ENCODE results near the gene C1orf122.

C1orf122 gene

DNA sequence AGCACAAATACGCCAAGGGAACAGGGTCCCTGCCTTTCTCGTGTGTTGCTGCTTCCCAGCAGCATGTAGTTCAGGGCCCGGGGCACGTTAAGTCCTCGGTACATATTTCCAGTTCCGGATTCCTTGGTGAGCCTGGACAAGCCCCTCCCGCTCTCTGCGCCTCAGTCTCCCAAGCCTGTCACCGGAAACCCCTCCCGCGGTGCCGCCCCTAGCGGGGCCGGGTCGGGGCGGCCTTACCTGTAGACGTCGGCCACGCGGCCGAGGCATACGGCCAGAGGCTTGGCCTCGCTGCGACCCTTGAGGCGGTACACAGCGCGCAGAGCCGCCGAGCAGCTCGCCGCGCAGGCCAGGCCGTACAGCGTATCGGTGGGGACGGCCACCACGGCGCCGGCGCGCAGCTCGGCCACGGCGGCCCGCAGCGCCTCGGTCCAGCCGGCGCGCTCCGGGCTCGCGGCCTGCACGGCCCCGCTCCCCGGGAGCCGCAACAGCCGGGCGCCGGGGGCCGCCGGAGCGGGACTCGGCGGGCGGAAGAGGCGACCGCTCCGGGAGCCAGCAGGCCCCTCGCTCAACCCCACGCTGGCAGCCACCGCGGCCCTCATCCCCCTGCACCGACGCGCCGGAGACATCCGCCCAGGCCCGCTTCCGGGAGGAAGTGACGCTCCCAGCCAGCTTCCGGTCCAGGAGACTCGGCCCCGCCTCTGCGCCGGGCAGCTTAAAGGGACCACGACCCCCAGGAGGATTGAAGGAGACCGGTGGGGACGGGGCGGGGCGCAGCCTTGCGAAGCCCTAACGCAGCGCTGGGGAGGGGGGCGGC, at the start of gene C1orf122, which contains the start of gene YRDC:
C1orf122 (plus strand) TSS at position 236 of the 814 bp plus-strand sequence. CDS start 615 bp downstream, outside the sequence.
YRDC (minus strand) TSS at position 654 of the 814 bp plus-strand sequence; CDS start at position 626, 28 bp downstream.
- peak; percentile 94 for DNase-seq (ENCODE audit: low read depth)
- peak within 1 kb of the TSS; percentile 85 for H3K4me3 ChIP-seq (ENCODE audit: low read depth, low read length)
- TF ChIP-seq, protein P1, sequence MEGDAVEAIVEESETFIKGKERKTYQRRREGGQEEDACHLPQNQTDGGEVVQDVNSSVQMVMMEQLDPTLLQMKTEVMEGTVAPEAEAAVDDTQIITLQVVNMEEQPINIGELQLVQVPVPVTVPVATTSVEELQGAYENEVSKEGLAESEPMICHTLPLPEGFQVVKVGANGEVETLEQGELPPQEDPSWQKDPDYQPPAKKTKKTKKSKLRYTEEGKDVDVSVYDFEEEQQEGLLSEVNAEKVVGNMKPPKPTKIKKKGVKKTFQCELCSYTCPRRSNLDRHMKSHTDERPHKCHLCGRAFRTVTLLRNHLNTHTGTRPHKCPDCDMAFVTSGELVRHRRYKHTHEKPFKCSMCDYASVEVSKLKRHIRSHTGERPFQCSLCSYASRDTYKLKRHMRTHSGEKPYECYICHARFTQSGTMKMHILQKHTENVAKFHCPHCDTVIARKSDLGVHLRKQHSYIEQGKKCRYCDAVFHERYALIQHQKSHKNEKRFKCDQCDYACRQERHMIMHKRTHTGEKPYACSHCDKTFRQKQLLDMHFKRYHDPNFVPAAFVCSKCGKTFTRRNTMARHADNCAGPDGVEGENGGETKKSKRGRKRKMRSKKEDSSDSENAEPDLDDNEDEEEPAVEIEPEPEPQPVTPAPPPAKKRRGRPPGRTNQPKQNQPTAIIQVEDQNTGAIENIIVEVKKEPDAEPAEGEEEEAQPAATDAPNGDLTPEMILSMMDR (IDR thresholded peaks at IDR 0.05; ENCODE audit: insufficient read depth, low read depth, low read length, missing control alignments), result no peak

DNA sequence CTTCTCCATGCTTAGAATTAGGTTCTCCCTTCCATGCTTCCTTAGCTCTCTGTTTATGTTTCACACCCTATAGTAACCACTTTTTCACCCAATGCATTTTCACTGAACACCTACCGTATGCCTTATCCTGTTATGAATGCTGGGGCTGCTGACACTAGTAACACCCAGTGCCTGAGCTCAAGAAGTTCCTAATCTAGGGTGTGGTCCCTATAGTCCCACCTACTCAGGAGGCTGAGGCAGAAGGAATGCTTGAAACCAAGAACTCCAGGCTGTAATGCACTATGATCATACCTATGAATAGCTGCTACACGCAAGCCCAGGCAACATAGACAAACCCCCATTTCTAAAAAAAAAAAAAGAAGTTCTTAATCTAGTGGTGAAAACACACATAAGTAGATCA, 48.1 kb upstream of the C1orf122 start:
- DNase-seq (ENCODE audit: low read depth), result no peak
- TF ChIP-seq, protein P1 (IDR thresholded peaks at IDR 0.05; ENCODE audit: insufficient read depth, low read depth, low read length, missing control alignments), result no peak
- H3K4me3 ChIP-seq (ENCODE audit: low read depth, low read length), result no peak overlapping the region

DNA sequence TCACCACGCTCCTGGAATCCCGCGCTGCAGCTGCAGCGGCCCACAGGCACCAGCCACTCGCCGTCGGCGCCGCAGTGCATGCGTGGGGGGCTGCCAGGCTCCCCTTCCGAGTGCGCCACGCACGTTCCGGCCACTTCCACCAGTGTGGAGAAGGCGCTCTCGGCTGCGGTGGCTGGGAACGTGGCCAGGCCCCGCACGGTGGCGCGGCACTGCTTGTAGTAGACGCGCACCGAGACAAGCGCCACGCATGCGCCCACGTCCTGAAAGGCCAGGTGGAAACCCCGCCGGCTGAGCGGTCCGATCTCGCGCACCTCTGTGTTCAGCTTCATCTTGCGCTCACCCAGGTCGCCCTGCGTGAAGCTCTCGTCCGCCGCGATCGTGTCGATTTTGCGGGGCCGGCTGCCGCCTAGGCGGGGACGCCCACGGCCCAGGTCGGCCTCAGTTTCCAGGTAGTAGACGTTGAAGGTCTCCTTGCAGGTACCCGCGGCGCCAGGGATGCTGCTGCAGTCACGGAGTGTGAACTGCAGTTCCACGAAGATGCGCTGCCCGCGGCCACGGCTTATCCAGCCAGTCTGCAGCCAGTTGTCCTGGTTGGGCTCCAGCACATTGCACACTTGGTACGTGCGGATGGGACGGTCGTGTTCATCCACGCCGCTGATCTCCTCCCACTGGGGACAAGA, 46.0 kb upstream of the C1orf122 start:
- H3K4me3 ChIP-seq (ENCODE audit: low read depth, low read length), result no peak overlapping the region
- TF ChIP-seq, protein P1 (IDR thresholded peaks at IDR 0.05; ENCODE audit: insufficient read depth, low read depth, low read length, missing control alignments), result no peak
- DNase-seq (ENCODE audit: low read depth), result no peak

DNA sequence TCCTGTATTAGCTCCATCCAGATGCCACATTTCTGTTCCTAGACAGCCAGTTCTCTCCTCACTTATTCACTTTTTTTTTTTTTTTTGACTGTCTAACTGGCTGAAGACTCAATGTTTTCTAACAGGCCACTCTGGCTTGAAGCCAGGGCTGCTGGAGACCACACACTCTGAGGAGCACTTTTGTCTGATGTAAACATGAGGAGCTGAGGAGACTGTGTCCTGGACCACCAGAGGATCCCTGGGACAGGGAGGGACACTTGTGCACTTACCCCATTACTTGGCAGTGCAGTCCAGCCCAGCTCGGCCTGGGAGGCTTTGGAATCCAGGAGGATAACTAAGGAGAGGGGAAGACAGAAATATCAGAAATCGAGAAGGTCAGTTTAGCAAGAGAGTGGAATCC, 45.1 kb upstream of the C1orf122 start:
- H3K4me3 ChIP-seq (ENCODE audit: low read depth, low read length), result no peak overlapping the region
- TF ChIP-seq, protein P1 (IDR thresholded peaks at IDR 0.05; ENCODE audit: insufficient read depth, low read depth, low read length, missing control alignments), result no peak
- DNase-seq (ENCODE audit: low read depth), result no peak

DNA sequence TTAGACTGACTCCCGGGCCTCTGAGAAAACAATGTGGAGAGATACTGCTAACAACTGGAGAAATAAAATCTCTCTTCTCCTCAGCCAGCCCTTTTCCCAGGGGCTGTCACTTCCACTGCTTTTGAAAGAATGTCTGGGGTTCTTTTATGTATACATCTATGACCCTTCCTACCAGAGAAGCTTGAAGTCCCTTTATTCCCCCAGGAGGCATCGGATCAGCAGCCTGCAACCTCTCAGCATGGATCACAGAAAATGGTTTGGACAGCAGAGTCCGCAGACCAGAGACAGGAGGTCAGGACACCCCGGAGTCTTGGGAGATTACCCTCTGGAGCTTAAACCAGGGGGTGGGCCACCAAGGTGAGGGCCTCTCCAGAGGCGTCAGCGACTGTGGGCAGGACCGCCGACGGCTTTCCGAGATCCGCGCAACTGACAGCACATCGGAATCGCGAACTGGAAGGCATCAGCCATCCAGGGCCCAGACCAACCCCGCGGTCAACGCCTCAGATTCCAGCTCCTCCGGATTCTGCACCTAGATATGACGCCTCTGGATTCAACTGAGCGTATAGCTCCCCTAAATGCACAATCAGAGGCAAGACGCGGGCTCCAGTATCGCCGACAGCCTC, 43.7 kb upstream of the C1orf122 start:
- DNase-seq (ENCODE audit: low read depth), result no peak
- no peak overlapping the region for H3K4me3 ChIP-seq (ENCODE audit: low read depth, low read length)
- TF ChIP-seq, protein P1 (IDR thresholded peaks at IDR 0.05; ENCODE audit: insufficient read depth, low read depth, low read length, missing control alignments), result no peak

DNA sequence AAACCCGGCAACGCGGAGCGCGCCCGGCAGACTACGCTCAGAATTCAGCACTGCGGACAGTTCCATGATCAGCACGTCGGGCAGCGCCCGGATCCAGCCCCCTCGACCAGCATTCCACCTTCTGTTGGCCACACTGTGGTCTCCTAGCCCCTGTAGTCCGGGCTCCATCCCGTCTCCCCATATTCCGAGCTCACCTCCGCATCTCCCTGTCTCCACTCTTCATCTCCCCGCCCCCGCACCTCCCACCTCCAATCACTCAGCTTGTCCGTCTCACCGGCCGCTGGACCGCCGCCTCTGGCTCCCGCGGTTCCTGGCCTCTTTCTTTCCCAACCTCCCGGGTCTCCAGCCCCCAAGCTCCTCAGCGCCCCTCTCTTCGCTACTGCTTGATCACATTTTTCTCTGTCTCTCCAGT, 43.2 kb upstream of the C1orf122 start:
- peak; percentile 28 for DNase-seq (ENCODE audit: low read depth)
- no peak overlapping the region for H3K4me3 ChIP-seq (ENCODE audit: low read depth, low read length)
- TF ChIP-seq, protein P1 (IDR thresholded peaks at IDR 0.05; ENCODE audit: insufficient read depth, low read depth, low read length, missing control alignments), result no peak
